Measurements from ENCODE around the gene ACAP2.
"Not testable (repeated sequence)": the region's sequence is repeated elsewhere in the genome, so short reads cannot be mapped to it uniquely, and the experiment has no call there.

Gene ACAP2

GRCh38 chr3:195246581-195246995, 196.2 kb downstream of the ACAP2 start:
- no peak for DNase-seq (ENCODE audit: low read depth)

- DNase-seq (ENCODE audit: low read depth): no peak
These were observed 197.3 kb downstream of the ACAP2 start for GRCh38 chr3:195245531-195245951.

DNA sequence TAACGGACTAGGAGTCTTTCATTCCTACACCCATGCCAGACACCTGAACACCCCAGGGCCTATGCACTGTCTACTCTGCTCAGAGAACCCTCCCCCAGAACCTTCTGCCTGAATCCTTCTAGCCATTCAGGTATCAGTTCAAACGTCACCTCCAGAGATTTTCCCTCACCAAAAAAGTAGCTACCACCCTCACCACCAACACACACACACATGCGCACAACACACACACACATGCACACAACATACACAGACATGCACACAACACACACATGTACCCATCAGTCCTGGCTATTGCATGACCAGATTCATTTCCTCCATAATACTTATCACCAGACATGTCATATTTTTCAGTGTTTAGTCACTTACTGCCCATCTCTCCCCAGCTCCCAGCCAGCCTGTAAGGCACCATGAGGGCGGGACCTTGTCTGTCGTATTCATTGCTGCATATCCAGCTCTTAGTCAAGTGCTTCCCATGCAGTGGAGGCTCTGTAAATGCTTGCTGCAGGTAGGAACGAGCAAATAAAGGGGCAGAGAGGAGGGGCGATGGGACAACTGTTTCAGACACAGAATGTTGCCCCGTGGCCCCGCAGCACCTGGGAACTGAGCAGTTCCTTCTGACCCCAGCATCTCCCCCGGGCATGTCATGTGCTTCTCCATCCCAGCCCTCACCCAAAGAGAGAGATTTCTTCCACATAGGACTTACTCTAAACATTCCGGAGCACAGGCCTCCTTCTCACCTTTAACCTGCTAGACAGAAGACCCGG, 201.0 kb downstream of the ACAP2 start:
- no peak for DNase-seq (ENCODE audit: low read depth)

DNA sequence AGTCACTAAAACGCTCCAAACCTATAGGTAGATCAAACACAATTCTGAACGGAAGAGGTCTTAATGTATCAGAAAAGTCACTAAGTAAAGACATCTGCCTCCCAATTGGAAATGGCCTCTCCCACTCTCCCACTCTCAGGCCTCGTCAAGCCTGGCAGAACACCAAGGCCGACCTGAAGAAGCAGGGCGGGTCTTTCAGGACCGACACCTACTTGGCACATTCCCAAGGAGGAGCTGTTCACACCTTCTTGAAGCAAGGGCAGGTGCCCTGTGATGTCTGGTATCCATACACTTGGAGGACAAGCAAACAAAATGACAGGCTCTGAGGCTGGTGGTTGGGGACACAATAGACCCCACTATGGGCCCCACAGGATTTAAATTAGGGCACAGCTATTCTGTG, 201.9 kb downstream of the ACAP2 start:
- no peak for DNase-seq (ENCODE audit: low read depth)

GRCh38 chr3:195240171-195240701, 202.6 kb downstream of the ACAP2 start:
- no peak for DNase-seq (ENCODE audit: low read depth)

GRCh38 chr3:195239121-195239520, 203.7 kb downstream of the ACAP2 start:
- no peak for DNase-seq (ENCODE audit: low read depth)

DNA sequence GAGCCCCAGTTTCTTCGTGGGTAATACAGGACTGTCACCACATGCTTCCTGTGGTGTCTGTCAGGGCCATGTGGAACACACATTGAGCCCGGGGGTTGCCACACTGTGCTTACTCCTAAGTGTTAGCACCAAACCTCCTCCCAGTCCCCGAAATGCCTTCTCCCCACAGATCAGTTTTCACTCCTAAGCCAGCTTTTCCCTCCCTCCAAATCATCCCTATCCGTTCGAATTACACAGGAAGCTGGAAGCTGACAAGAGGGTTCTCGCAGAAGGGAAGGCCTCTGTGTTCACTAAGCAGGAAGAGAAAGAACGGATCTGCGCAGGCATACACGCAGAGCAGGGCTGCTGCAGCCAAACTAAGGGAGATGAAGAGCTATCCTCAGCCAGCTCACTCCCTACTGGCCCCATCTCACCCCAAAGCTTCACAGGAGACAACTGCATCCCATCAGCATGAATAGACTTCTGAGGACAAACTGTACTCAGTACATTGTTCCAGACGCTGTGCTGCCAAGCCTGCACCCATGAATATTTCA, 204.2 kb downstream of the ACAP2 start:
- peak; percentile 36 for DNase-seq (ENCODE audit: low read depth)

DNA sequence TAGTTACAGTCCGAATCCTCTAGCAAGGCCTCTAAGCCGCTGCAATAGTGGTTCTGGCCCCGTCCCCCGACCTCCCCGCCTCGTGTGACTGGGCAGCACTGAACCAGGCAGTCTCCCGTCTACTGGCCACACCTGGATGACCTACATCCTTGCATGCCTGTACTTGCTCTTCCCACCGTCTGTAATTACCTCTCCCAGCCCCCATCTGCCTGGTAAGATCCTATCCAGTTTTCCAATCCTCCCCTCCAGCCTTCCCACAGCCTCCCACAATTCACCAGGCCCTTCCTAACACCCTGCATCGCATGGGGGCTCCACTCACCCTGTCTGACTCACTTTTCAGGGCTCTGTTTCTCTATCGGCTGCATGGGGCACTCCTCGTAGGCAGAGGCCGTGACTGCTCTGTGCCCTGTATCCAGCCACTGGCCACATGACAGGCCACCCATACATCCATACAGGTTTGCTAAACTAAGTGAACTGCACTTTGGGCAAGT, 204.7 kb downstream of the ACAP2 start:
- no peak for DNase-seq (ENCODE audit: low read depth)

DNA sequence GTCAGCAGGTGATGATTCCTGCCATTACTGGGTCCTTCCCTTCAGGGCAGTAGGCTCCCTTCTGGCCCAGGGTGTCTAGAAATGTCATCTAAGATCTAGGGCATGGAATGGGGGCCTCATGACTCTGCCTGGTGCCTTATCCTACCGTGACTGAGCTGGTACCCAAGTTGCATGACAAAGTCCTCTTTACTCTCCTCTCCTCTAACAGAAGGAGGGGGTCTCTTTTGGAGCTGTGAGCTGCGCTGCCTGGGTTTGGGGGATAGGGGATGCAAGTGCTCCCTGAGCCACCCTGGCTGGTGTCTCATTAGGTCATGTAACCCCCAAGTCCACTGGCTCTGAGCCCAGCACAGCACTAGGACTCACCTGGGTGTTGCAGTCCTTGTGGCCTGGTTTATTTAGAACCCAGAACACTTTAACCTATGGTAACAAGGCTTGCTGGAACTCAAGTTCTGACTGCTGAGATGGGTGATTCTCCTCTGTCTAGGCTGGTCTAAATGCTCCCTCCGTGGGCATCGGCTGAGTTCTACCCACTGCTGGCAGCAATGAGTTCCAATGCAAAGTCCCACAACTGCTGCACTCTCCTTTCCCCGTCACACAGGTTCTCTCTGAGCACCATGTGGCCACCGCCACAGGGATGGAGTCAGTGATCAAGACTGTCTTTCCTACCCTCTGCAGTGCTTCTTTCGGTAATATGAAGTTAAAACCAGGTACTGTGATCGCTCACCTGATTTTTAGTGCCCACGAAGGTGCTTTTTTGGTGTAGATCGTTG, 205.8 kb downstream of the ACAP2 start:
- DNase-seq (ENCODE audit: low read depth): no peak

- DNase-seq (ENCODE audit: low read depth): no peak
These were observed 206.6 kb downstream of the ACAP2 start for GRCh38 chr3:195236076-195236798.

- DNase-seq (ENCODE audit: low read depth): no peak
These were observed 212.6 kb downstream of the ACAP2 start for GRCh38 chr3:195230244-195230643.

DNA sequence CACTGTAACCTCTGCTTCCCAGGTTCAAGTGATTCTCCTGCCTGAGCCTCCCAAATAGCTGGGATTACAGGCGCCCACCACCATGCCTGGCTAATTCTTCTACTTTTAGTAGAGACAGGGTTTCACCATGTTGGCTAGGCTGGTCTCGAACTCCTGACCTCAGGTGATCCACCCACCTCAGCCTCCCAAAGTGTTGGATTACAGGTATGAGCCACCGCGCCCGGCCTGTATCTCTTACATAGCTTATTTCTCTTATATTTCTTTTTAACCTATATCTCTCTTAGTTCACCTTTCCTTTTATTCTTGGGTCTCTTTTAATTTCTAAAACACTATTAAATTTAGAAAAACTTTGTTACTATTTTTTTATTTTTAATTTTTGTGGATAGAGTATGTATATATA, 213.9 kb downstream of the ACAP2 start:
- DNase-seq (ENCODE audit: low read depth): not testable (repeated sequence)

DNA sequence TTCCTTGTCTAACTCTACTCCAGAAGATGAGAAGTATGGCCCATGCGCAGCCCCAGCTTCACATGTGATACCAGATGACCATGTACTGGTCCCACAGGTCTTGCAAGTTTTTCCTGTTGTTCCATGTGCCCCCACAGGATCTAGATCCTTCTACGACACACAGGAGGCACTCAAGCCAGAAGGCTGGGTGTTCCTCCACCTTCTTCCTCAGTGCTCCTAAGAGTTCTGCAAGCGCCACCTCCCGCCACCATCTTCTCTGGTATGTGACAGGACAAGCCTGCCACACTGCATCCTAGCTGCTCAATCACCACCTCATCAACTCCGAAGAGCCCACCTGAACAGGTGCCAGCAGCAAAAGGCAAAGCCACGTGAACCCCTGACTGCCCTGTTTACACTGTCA, 214.9 kb downstream of the ACAP2 start:
- DNase-seq (ENCODE audit: low read depth): no peak

DNA sequence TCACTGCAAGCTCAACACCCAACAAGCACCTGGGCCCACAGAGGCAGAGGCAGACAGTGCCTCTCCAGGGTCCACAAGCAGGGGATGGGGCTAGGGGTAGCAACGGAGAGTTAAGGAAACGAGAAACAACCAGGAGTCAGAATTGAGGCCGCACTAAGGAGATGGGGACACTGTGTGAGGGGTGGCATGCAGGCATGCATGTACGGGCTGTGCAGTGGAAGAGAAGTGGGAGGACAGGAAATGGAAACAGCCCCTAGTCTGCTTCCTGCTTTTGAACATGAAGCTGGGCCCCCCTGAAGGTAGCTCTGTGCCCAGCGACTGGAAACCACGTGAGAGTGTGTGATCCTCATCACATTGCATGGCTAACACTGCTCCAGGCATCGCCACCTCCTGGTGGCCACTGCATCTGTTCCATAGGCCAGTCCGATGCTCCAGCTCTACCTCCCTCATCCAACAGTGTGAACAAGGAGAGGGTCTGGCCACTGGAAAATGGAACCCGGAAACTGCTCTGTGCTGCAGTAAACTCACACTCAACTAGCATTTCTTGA, 215.8 kb downstream of the ACAP2 start:
- DNase-seq (ENCODE audit: low read depth): peak; percentile 31

GRCh38 chr3:195226445-195226844, 216.4 kb downstream of the ACAP2 start:
- DNase-seq (ENCODE audit: low read depth): no peak

GRCh38 chr3:195224980-195225580, 217.7 kb downstream of the ACAP2 start:
- no peak for DNase-seq (ENCODE audit: low read depth)

Measured in iris pigment epithelial cell (primary cell).